IMR-90 (cell line): Measurements from ENCODE around the gene SYN1.
A peak's percentile ranks its signal among the peaks of the same experiment; 100 is the strongest.

Experiments used
- BHLHE40 ChIP-seq: fragments of 150-350 bp; IDR thresholded peaks from 2 replicates; pipeline ENCODE4 v1.6.1; 2016; ENCODE audit warnings: mild to moderate bottlenecking, low read depth, low read length
- CEBPB ChIP-seq: IDR thresholded peaks from 2 replicates; pipeline ENCODE4 v1.6.1; 2012; ENCODE audit warnings: low read depth, low read length, improper control_type of control experiment
- CHD1 ChIP-seq: IDR thresholded peaks from 2 replicates; pipeline ENCODE4 v1.6.1; 2012; ENCODE audit warnings: low read depth, low read length, improper control_type of control experiment
- CTCF ChIP-seq: conservative IDR thresholded peaks from 2 replicates; pipeline ENCODE4 v1.5.1; 2012; ENCODE audit warnings: mild to moderate bottlenecking, low read depth, low read length, improper control_type of control experiment
- FOS ChIP-seq: fragments of 150-350 bp; IDR thresholded peaks from 2 replicates; pipeline ENCODE4 v1.6.1; 2016; ENCODE audit warnings: low read depth, low read length
- MAFK ChIP-seq: IDR thresholded peaks from 2 replicates; pipeline ENCODE4 v1.6.1; 2012; ENCODE audit warnings: low read depth, low read length, improper control_type of control experiment
- POLR2A ChIP-seq: IDR thresholded peaks from 2 replicates; pipeline ENCODE4 v1.6.1; 2012; ENCODE audit warnings: mild to moderate bottlenecking, low read depth, low read length
- RCOR1 ChIP-seq: IDR thresholded peaks from 2 replicates; pipeline ENCODE4 v1.6.1; 2012; ENCODE audit warnings: mild to moderate bottlenecking, low read length, improper control_type of control experiment; ENCODE audit not compliant: insufficient replicate concordance
- USF2 ChIP-seq: fragments of 150-350 bp; IDR thresholded peaks from 2 replicates; pipeline ENCODE4 v1.6.1; 2017; ENCODE audit warnings: mild to moderate bottlenecking, antibody characterized with exemption, low read length, low read depth

GRCh38 chrX:47619486-47620302 is at the start of gene SYN1:
- no peak for TF ChIP-seq MAFK
- TF ChIP-seq CTCF: no peak
- no peak for TF ChIP-seq POLR2A
- peak; percentile 96 for TF ChIP-seq BHLHE40
- no peak for TF ChIP-seq RCOR1
- no peak for TF ChIP-seq FOS
- no peak for TF ChIP-seq CEBPB
- TF ChIP-seq CHD1: peak; percentile 95; the same call in 1 of the 2 replicates
- TF ChIP-seq USF2: no peak
